ENCODE data around the gene ATM.

DNA sequence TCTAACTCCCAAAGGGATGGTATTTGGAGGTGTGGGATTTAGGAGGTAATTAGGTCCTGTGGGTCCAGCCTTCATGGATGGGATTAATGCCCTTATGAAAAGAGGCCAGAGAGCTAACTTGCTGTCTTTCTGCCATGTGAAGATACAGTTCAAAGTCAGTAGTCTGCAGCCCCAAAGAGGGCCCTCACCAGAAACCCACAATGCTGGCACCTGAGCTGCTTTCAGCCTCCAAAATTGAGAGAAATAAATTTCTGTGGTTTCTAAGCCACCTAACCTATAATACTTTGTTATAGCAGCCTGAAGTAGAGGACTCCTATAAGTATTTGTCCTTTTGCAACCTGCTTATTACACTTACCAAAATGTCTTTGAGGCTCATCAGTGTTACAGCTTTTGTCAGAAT is 16.2 kb downstream of the ATM start:
- TF ChIP-seq, protein P1, sequence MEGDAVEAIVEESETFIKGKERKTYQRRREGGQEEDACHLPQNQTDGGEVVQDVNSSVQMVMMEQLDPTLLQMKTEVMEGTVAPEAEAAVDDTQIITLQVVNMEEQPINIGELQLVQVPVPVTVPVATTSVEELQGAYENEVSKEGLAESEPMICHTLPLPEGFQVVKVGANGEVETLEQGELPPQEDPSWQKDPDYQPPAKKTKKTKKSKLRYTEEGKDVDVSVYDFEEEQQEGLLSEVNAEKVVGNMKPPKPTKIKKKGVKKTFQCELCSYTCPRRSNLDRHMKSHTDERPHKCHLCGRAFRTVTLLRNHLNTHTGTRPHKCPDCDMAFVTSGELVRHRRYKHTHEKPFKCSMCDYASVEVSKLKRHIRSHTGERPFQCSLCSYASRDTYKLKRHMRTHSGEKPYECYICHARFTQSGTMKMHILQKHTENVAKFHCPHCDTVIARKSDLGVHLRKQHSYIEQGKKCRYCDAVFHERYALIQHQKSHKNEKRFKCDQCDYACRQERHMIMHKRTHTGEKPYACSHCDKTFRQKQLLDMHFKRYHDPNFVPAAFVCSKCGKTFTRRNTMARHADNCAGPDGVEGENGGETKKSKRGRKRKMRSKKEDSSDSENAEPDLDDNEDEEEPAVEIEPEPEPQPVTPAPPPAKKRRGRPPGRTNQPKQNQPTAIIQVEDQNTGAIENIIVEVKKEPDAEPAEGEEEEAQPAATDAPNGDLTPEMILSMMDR (IDR thresholded peaks at IDR 0.05): no peak
- no peak for TF ChIP-seq POLR2A (IDR thresholded peaks at IDR 0.05)

All from body of pancreas (tissue), 4 donors.